ENCODE results near the gene ITGB5. TPM values are rescaled to one million over a fixed set of nuclear protein-coding genes. Genes with fewer than 3 reads are reported as not detected.

Gene ITGB5
- total and polyA plus RNA-seq, 4 donors = 16.9 to 66.6 (median 48.0) TPM

GRCh38 chr3:124764746-124765145 lies 122.4 kb downstream of the ITGB5 start:
- H3K9ac ChIP-seq (ENCODE audit: low read depth in 1 of 2, low read length in 2 of 2) = no peak overlapping the region
- no peaks in the 10 kb centered on the region for H3K9me3 ChIP-seq (ENCODE audit: control insufficient read depth in 4 of 4, low read length in 3 of 4)
- no peaks in the 10 kb centered on the region for H3K27me3 ChIP-seq (ENCODE audit: control insufficient read depth in 4 of 4, insufficient read depth in 4 of 4, low read length in 3 of 4)
- H3K4me3 ChIP-seq (ENCODE audit: low read depth in 1 of 3, low read length in 3 of 3) = no peak overlapping the region
- no peak overlapping the region for H3K27ac ChIP-seq (ENCODE audit: low read depth in 1 of 2, low read length in 2 of 2)
- DNase-seq (ENCODE audit: low spot score) = no peak
- 80% methylated on average over 5 of the region's 5 CpGs for WGBS
- TF ChIP-seq EGR1 (IDR thresholded peaks at IDR 0.05; ENCODE audit: low read depth in 2 of 2) (no peak), HNF4A (conservative IDR thresholded peaks at IDR 0.05) (no peak), SP1 (IDR thresholded peaks at IDR 0.05) (no peak), RAD21 (IDR thresholded peaks at IDR 0.05) (no peak), TAF1 (conservative IDR thresholded peaks at IDR 0.05) (no peak), RXRA (IDR thresholded peaks at IDR 0.05) (no peak), NR2F2 (IDR thresholded peaks at IDR 0.05) (no peak), CTCF (IDR thresholded peaks at IDR 0.05; ENCODE audit: low read depth, low read length, missing input control) (no peak), ATF3 (IDR thresholded peaks at IDR 0.05) (no peak), YY1 (IDR thresholded peaks at IDR 0.05) (no peak), JUND (IDR thresholded peaks at IDR 0.05) (no peak), FOXA1 (IDR thresholded peaks at IDR 0.05) (no peak), GABPA (IDR thresholded peaks at IDR 0.05 in 1 of 2, conservative IDR thresholded peaks at IDR 0.05 in 1 of 2) (no peak), ZBTB33 (IDR thresholded peaks at IDR 0.05) (no peak), FOXA2 (IDR thresholded peaks at IDR 0.05) (no peak), MAX (IDR thresholded peaks at IDR 0.05) (no peak), HNF4G (IDR thresholded peaks at IDR 0.05) (no peak)
- TF ChIP-seq, protein P1, sequence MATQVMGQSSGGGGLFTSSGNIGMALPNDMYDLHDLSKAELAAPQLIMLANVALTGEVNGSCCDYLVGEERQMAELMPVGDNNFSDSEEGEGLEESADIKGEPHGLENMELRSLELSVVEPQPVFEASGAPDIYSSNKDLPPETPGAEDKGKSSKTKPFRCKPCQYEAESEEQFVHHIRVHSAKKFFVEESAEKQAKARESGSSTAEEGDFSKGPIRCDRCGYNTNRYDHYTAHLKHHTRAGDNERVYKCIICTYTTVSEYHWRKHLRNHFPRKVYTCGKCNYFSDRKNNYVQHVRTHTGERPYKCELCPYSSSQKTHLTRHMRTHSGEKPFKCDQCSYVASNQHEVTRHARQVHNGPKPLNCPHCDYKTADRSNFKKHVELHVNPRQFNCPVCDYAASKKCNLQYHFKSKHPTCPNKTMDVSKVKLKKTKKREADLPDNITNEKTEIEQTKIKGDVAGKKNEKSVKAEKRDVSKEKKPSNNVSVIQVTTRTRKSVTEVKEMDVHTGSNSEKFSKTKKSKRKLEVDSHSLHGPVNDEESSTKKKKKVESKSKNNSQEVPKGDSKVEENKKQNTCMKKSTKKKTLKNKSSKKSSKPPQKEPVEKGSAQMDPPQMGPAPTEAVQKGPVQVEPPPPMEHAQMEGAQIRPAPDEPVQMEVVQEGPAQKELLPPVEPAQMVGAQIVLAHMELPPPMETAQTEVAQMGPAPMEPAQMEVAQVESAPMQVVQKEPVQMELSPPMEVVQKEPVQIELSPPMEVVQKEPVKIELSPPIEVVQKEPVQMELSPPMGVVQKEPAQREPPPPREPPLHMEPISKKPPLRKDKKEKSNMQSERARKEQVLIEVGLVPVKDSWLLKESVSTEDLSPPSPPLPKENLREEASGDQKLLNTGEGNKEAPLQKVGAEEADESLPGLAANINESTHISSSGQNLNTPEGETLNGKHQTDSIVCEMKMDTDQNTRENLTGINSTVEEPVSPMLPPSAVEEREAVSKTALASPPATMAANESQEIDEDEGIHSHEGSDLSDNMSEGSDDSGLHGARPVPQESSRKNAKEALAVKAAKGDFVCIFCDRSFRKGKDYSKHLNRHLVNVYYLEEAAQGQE (IDR thresholded peaks at IDR 0.05) = no peak
- H3K4me1 ChIP-seq (ENCODE audit: control insufficient read depth in 4 of 4, insufficient read depth in 4 of 4, low read length in 3 of 4) = peaks cover 0 to 19% (median 16%) of the 10 kb centered on the region in 4 donors
- H3K36me3 ChIP-seq (ENCODE audit: control insufficient read depth in 4 of 4, insufficient read depth in 3 of 4, low read depth in 1 of 4, low read length in 3 of 4) = peaks cover 8 to 50% (median 31%) of the 10 kb centered on the region in 4 donors

Data from liver (tissue), 9 donors.